IPS DF 6.9 (cell line): ENCODE measurements around the gene SUPT5H.

Experiments used
- DNase-seq: peaks from one replicate; pipeline ENCODE4 v3.0.0-alpha.2; 2013; ENCODE audit warnings: low read depth, low spot score
- H3K27ac ChIP-seq: one replicate; pipeline ENCODE4 v1.5.1; 2013; ENCODE audit warnings: low read length, control low read depth
- H3K27me3 ChIP-seq: 2 replicates; pipeline ENCODE4 v1.6.1; 2013; ENCODE audit warnings: mild to moderate bottlenecking, low read length; ENCODE audit not compliant: control insufficient read depth, insufficient read depth
- H3K36me3 ChIP-seq: 2 replicates; pipeline ENCODE4 v1.6.1; 2013; ENCODE audit warnings: low read length; ENCODE audit not compliant: control insufficient read depth, insufficient read depth
- H3K4me1 ChIP-seq: 2 replicates; pipeline ENCODE4 v1.6.1; 2013; ENCODE audit warnings: low read length; ENCODE audit not compliant: control insufficient read depth, insufficient read depth
- H3K4me3 ChIP-seq: 2 replicates; pipeline ENCODE4 v1.5.1; 2013; ENCODE audit warnings: mild to moderate bottlenecking, low read length
- H3K9me3 ChIP-seq: 2 replicates; pipeline ENCODE4 v1.6.1; 2013; ENCODE audit warnings: low read length, inconsistent platforms; ENCODE audit not compliant: control insufficient read depth, insufficient read depth
- WGBS: extraction: QIAGEN DNeasy Blood & Tissue Kit; methylation state at CpG from one replicate; pipeline ENCODE4 v1.1.7; 2013; ENCODE audit warnings: mixed read lengths, missing lambda C conversion rate; ENCODE audit not compliant: insufficient read length, insufficient coverage; 5-methylcytosine and 5-hydroxymethylcytosine counted together

The SUPT5H gene

DNA sequence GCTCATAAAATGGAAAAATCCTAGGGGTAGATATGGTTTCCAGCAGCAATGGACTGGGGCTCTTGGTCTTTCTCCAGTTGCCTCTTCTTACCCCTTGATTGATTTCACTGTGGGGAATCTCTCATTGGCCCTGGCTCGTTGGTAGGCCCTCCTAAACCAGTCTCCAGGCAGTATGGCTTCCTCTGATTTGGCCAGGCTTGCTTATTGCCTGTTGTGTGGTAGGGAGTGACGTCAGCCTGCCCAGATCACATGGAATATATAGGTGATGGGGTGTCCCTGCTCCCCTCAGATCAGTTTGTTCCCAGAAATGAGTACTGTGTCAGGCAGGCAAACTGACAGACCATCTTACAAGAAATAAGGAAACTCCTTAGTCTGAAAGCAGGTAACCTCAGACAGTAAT is 63.9 kb downstream of the SUPT5H start:
- Histone ChIP-seq H3K36me3 (no peaks in the 10 kb centered on the region), H3K4me1 (no peaks in the 10 kb centered on the region), H3K4me3 (no peak overlapping the region), H3K9me3 (no peaks in the 10 kb centered on the region), H3K27ac (no peak overlapping the region), H3K27me3 (peaks cover 21% of the 10 kb centered on the region)
- no peak for DNase-seq
- no CpG with 5 or more reads among the region's 2 CpGs for WGBS

DNA sequence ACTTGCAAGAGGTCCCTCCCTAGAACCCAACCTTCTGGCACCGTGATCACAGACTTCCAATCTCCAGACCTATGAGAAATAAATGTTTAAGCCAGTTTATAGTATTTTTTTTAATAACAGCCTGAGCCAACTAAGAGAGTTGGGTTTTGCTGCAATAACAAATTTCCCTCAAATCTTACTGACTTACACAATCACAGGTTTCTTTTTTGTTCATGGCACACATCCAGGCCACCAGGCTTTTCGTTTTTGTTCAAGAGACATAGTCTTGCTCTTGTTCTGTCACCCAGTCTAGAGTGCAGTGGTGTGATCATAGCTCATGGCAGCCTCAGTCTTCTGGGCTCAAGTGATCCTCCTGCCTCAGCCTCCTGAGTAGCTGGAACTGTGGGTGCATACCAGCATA is 67.6 kb downstream of the SUPT5H start:
- no peaks in the 10 kb centered on the region for H3K9me3 ChIP-seq
- DNase-seq: no peak
- H3K36me3 ChIP-seq: no peaks in the 10 kb centered on the region
- WGBS: no CpG with 5 or more reads among the region's 2 CpGs
- H3K27ac ChIP-seq: no peak overlapping the region
- no peak overlapping the region for H3K4me3 ChIP-seq
- no peaks in the 10 kb centered on the region for H3K4me1 ChIP-seq
- peaks cover 7% of the 10 kb centered on the region; the same call in 1 of the 2 replicates for H3K27me3 ChIP-seq

DNA sequence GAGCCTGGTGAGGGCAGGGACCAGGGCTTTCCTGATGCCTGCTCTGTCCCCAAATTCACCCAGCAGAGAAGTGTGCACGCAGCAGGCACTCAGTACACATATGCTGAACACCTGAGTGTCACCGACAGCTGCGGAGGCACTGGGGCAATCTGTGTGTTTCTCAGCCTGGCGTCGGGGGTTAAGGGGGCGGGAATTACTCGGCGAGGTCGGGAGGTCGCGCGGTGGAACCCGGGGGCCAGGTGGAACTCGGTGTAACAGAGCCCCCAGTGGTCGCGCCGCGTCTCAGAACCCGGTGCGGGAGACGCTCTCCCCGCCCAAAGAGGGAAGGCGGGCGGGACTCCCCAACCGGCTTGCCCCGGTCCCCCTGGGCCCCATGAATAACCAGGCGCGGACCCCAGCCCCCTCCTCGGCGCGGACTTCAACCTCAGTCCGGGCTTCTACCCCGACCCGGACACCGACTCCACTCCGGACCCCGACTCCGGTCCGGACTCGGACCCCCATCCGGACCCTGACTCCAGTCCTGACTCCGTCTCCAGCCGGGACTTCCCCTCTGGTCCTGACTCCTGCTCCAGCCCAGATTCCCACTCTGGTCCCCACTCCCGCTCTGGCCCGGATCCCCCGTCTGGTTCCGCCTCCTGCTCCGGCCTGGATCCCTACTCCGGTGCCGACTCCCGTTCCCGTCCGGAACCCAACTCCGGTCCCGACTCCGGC is 69.6 kb downstream of the SUPT5H start, which contains the start of gene SELENOV:
SELENOV (plus strand) TSS at position 300 of the 711 bp plus-strand sequence; CDS start at position 374, 74 bp downstream.
- Histone ChIP-seq H3K4me3 (peak within 1 kb of the TSS; percentile 95), H3K27me3 (no peaks in the 10 kb centered on the region; the same call in 1 of the 2 replicates), H3K27ac (no peak within 1 kb of the TSS), H3K9me3 (no peaks in the 10 kb centered on the region), H3K36me3 (no peaks in the 10 kb centered on the region), H3K4me1 (no peaks in the 10 kb centered on the region; the same call in 1 of the 2 replicates)
- DNase-seq: peak; percentile 82
- no CpG with 5 or more reads among the region's 56 CpGs for WGBS

DNA sequence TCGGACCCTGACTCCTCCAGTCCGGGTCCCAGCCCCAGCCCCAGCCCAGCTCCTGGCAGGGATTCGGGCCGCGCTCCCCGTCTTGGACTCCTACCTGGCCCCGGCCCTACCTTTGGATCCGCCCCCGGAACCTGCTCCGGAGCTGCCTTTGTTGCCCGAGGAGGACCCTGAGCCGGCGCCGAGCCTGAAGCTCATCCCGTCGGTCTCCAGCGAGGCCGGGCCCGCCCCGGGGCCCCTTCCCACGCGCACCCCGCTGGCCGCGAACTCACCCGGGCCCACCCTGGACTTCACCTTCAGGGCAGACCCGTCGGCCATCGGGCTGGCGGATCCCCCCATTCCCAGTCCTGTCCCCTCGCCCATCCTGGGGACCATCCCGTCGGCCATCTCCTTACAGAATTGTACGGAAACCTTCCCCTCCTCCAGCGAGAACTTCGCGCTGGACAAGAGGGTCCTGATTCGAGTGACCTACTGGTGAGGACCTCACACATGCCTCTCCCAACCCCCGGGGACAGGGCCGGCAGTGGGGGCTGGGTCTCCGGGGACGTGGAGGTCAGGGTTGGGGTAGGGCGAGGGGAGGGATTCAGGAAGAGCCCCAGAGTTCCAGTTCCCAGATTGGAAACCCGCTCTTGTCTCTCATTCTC is 70.3 kb downstream of the SUPT5H start:
- Histone ChIP-seq H3K36me3 (no peaks in the 10 kb centered on the region), H3K27me3 (no peaks in the 10 kb centered on the region; the same call in 1 of the 2 replicates), H3K27ac (no peak overlapping the region), H3K4me3 (peak overlapping the region; percentile 95), H3K9me3 (no peaks in the 10 kb centered on the region), H3K4me1 (no peaks in the 10 kb centered on the region; the same call in 1 of the 2 replicates)
- DNase-seq: no peak
- WGBS: no CpG with 5 or more reads among the region's 44 CpGs

DNA sequence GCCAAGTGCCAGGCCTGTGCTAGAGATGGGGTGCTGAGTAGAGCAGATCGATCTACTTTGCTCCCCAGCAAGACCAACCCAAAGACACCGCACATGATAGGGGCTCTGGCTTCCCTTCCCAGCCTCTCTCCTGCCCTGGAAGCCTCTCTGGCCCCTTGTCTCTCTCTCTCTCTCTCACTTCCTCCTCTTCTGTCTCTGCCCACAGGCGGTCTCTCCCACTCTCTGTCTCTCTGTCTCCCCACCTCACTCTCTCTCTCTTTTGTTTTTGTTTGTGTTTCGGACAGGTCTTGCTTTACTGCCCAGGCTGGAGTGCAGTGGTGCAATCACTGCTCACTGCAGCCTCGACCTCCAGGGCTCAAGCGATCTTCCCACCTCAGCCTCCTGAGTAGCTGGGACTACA is 70.9 kb downstream of the SUPT5H start:
- Histone ChIP-seq H3K4me1 (no peaks in the 10 kb centered on the region; the same call in 1 of the 2 replicates), H3K9me3 (no peaks in the 10 kb centered on the region), H3K4me3 (peak overlapping the region; percentile 95), H3K27me3 (no peaks in the 10 kb centered on the region; the same call in 1 of the 2 replicates), H3K36me3 (peaks cover 2% of the 10 kb centered on the region; the same call in 1 of the 2 replicates), H3K27ac (no peak overlapping the region)
- no peak for DNase-seq
- no CpG with 5 or more reads among the region's 6 CpGs for WGBS

DNA sequence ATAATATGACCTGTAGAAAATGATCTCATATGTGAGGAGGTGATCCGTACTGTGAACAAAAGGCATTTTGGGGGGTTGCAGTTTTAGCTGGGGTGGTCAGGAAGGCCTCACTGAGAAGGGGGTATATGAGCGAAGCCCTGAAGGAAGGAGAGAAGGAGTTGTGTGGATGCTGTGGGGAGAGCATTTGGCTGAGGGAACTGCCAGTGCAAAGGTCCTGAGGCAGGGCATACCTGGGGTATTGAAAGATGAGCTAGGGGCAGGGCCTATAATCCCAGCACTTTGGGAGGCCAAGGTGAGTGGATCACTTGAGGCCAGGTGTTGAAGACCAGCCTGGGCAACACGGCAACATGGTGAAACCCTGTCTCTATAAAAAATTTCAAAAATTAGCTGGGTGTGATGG is 72.0 kb downstream of the SUPT5H start:
- no peaks in the 10 kb centered on the region; the same call in 1 of the 2 replicates for H3K27me3 ChIP-seq
- no CpG with 5 or more reads among the region's 3 CpGs for WGBS

DNA sequence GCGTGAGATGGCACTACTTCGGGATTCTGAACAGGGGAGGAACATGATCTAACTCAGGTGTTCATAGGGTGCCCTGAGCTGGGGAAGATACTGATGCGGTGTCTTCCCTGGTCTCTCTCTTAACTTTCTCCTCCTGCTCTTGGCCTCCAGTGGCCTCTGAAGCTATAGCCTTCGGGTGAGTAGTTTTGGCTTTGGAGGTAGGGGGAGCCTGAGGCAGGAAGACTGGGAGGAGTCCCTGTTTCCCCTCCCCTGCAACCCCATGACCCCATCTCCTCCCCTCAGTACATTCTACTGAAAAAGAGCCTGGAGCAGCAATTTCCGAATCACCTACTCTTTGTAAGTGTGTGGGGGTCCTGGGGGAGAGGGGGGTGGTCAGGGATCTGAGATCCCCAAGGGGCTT is 73.1 kb downstream of the SUPT5H start:
- H3K27ac ChIP-seq: no peak overlapping the region
- no peaks in the 10 kb centered on the region; the same call in 1 of the 2 replicates for H3K4me1 ChIP-seq
- H3K36me3 ChIP-seq: peaks cover 2% of the 10 kb centered on the region; the same call in 1 of the 2 replicates
- WGBS: no CpG with 5 or more reads among the region's 5 CpGs
- no peaks in the 10 kb centered on the region; the same call in 1 of the 2 replicates for H3K27me3 ChIP-seq
- H3K9me3 ChIP-seq: no peaks in the 10 kb centered on the region
- no peak overlapping the region for H3K4me3 ChIP-seq
- DNase-seq: no peak

More for the DNA sequence above, 72.0 kb downstream of the SUPT5H start:
- no peaks in the 10 kb centered on the region for H3K9me3 ChIP-seq
- DNase-seq: no peak
- H3K27ac ChIP-seq: no peak overlapping the region
- H3K4me1 ChIP-seq: no peaks in the 10 kb centered on the region; the same call in 1 of the 2 replicates
- H3K36me3 ChIP-seq: peaks cover 2% of the 10 kb centered on the region; the same call in 1 of the 2 replicates
- H3K4me3 ChIP-seq: no peak overlapping the region

DNA sequence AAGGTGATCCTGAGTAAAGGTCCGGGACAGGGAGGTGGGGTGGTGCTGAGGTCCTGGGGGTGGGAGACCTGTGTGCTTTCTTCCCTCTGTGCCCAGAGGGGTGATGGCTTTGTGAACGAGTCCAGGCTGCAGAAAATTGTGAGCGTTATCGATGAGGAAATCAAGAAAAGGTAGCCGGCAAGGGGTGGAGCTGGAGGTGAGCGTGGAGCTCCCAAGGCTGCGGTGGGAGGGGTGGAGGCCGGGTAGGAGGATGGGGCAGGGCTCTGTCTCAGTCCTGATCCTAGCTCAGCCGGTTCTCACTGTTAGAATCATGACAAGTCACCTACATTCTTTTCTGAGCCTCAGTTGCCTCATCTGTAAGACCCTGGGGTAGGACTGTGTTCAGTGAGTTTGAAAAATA is 73.6 kb downstream of the SUPT5H start:
- no peaks in the 10 kb centered on the region for H3K9me3 ChIP-seq
- H3K27me3 ChIP-seq: no peaks in the 10 kb centered on the region; the same call in 1 of the 2 replicates
- DNase-seq: no peak
- H3K36me3 ChIP-seq: peaks cover 2% of the 10 kb centered on the region; the same call in 1 of the 2 replicates
- no peak overlapping the region for H3K27ac ChIP-seq
- no peaks in the 10 kb centered on the region; the same call in 1 of the 2 replicates for H3K4me1 ChIP-seq
- H3K4me3 ChIP-seq: no peak overlapping the region
- no CpG with 5 or more reads among the region's 9 CpGs for WGBS

DNA sequence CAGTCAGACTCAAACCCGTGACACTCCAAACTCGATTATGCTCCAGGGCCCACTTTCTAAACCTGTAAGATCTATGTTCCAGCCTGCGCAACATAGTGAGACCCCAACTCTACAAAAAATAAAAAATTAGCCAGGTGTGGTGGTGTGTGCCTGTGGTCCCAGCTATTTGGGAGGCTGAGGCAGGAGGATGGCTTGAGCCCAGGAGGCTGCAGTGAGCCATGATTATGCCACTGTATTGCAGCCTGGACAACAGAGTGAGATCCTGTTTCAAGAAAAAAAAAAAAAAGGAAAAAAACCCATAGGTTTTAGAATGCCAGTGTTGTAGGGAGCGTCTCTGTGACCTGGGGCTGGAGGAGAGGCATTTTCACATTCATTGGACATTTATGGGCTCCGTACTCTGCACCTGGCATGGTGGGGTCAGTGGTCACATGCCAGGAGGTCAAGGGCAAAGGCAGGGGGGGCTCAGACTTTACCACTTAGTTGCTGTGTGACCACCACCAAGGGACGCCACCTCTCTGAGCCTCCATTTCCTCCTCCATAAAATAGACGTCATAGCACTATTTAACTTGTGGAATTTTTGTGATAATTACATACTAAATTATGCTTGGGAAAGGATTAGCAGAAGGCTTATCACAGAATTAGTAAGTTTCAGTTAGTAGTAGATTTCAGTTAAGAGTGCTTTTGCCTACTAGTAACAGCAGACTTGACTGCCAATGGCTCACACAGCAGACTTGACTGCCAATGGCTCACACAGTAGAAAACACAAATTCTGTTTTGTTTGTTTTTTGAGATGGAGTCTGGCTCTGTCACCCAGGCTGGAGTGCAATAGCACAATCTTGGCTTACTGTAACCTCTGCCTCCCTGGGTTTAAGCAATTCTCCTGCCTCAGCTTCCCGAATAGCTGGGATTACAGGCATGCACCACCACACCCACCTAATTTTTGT is 75.4 kb downstream of the SUPT5H start:
- no peak for DNase-seq
- WGBS: no CpG with 5 or more reads among the region's 8 CpGs
- H3K4me3 ChIP-seq: no peak overlapping the region

DNA sequence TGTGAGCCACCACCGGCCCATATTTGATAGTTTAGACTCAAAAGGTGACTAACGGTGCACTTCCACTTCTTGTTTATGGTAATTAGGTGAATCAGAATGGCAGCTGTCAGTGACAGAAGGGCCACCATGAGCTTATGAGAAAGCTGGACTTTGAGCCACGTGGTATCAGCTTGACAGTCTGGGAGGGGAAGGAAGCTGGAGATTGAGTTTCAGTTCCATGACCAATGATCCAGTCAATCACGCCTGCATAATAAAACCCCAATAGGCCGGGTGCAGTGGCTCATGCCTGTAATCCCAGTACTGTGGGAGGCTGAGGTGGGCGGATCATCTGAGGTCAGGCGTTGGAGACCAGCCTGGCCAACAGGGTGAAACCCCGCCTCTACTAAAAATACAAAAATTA is 79.1 kb downstream of the SUPT5H start:
- H3K27ac ChIP-seq: no peak overlapping the region
- peaks cover 2% of the 10 kb centered on the region; the same call in 1 of the 2 replicates for H3K36me3 ChIP-seq
- no peaks in the 10 kb centered on the region for H3K4me1 ChIP-seq
- H3K4me3 ChIP-seq: no peak overlapping the region
- no peaks in the 10 kb centered on the region for H3K27me3 ChIP-seq
- WGBS: no CpG with 5 or more reads among the region's 8 CpGs
- no peak for DNase-seq
- no peaks in the 10 kb centered on the region for H3K9me3 ChIP-seq

More for the DNA sequence above, 75.4 kb downstream of the SUPT5H start:
- Histone ChIP-seq H3K27ac (no peak overlapping the region), H3K9me3 (no peaks in the 10 kb centered on the region), H3K4me1 (no peaks in the 10 kb centered on the region; the same call in 1 of the 2 replicates), H3K27me3 (no peaks in the 10 kb centered on the region), H3K36me3 (peaks cover 2% of the 10 kb centered on the region; the same call in 1 of the 2 replicates)
